Measurements from ENCODE around the gene MAFG. TPM values are rescaled to one million over a fixed set of nuclear protein-coding genes. Genes with fewer than 3 reads are reported as not detected.
A peak's percentile ranks its signal among the peaks of the same experiment; 100 is the strongest.

MAFG gene
- total and polyA plus RNA-seq, 2 of the 13 experiments (the other 11 are each of a cell fraction or from before 2014, with no cell fraction given), result 14.5 to 20.0 TPM

- TF ChIP-seq CEBPZ (IDR thresholded peaks at IDR 0.05; ENCODE audit: low read length), result no peak
- no peak for TF ChIP-seq ZBTB40 (IDR thresholded peaks at IDR 0.05)
- TF ChIP-seq ZBTB40 (CRISPR knock-in tag; IDR thresholded peaks at IDR 0.05), result no peak
- peak; percentile 19; the same call in 1 of the 2 replicates for TF ChIP-seq MYPOP (CRISPR knock-in tag; IDR thresholded peaks at IDR 0.05)
- no peak for TF ChIP-seq IKZF4 (CRISPR knock-in tag; IDR thresholded peaks at IDR 0.05; ENCODE audit: borderline replicate concordance, low read depth, not compliant biosample characterization)
- peak; percentile 73 for TF ChIP-seq AGO2 (optimal IDR thresholded peaks at IDR 0.05; ENCODE audit: low read depth, low read length)
- no peak for TF ChIP-seq TGIF2 (CRISPR knock-in tag; IDR thresholded peaks at IDR 0.05)
- no peak for TF ChIP-seq ZNF354B (CRISPR knock-in tag; IDR thresholded peaks at IDR 0.05)
- peak; percentile 17; the same call in 1 of the 2 replicates for TF ChIP-seq KDM5A (IDR thresholded peaks at IDR 0.05; ENCODE audit: borderline replicate concordance, low read length)
- no peak; the same call in 1 of the 2 replicates for TF ChIP-seq ZNF253 (CRISPR knock-in tag; IDR thresholded peaks at IDR 0.05; ENCODE audit: borderline replicate concordance)
- no peak for TF ChIP-seq ZSCAN22 (CRISPR knock-in tag; IDR thresholded peaks at IDR 0.05)
- TF ChIP-seq SPEN (CRISPR knock-in tag; IDR thresholded peaks at IDR 0.05; ENCODE audit: low read depth), result no peak
- no peak for TF ChIP-seq POGZ (CRISPR knock-in tag; IDR thresholded peaks at IDR 0.05)
Measured at GRCh38 chr17:81890447-81891302, 36.9 kb downstream of the MAFG start (continued).

Measured in HepG2 (cell line).